IMR-90 (cell line): ENCODE data around the gene KIF16B. TPM values are rescaled to one million over a fixed set of nuclear protein-coding genes. Genes with fewer than 3 reads are reported as not detected.

Experiments used
- ATAC-seq: fragments of 200-7000 bp; cut with Tn5 transposase; 2 replicates; pipeline ENCODE4 v1.9.1; 2020; ENCODE audit warnings: low read depth, mild to moderate bottlenecking, moderate library complexity
- BruUV-seq: library from RNA; stranded (reverse); fragments of 400-500 nt; replicated peaks from 2 replicates; lab custom pipeline; 2021; lab: Mats Ljungman, UMichigan
- CTCF ChIA-PET: fragments of 300-600 bp; formaldehyde crosslinking; extraction: SDS; loops from one replicate; lab custom pipeline; 2021; ENCODE audit warnings: antibody characterized with exemption; lab: Yijun Ruan, JAX
- POLR2A ChIA-PET: fragments of 300-600 bp; sonication (Branson Sonifier 250); formaldehyde crosslinking; loops from one replicate; lab custom pipeline; 2022; ENCODE audit warnings: antibody characterized with exemption; ENCODE audit not compliant: unreplicated experiment; lab: Charles Lee
- DNase-seq: peaks from one replicate; pipeline ENCODE4 v3.0.0; 2013
- H2AFZ ChIP-seq: replicated peaks from 2 replicates; pipeline ENCODE3; 2013; ENCODE audit warnings: low read length, mild to moderate bottlenecking; ENCODE audit not compliant: poor library complexity
- H2AK5ac ChIP-seq: 2 replicates; pipeline ENCODE4 v1.6.1; 2013; ENCODE audit warnings: low read depth, low read length, inconsistent platforms
- H2AK9ac ChIP-seq: replicated peaks from 2 replicates; pipeline ENCODE3; 2013; ENCODE audit warnings: mild to moderate bottlenecking, low read depth, low read length, moderate library complexity; ENCODE audit not compliant: poor library complexity
- H2BK120ac ChIP-seq: 2 replicates; pipeline ENCODE4 v1.6.1; 2013; ENCODE audit warnings: low read depth, low read length, inconsistent platforms
- H2BK15ac ChIP-seq: 3 replicates; pipeline ENCODE4 v1.6.1; 2013; ENCODE audit warnings: low read depth, low read length, inconsistent platforms
- H2BK20ac ChIP-seq: 2 replicates; pipeline ENCODE4 v1.6.1; 2013; ENCODE audit warnings: low read depth, mild to moderate bottlenecking, inconsistent platforms, low read length, moderate library complexity
- H2BK5ac ChIP-seq: 2 replicates; pipeline ENCODE4 v1.6.1; 2013; ENCODE audit warnings: mild to moderate bottlenecking, low read depth, low read length, inconsistent platforms; ENCODE audit not compliant: poor library complexity, severe bottlenecking
- H3K14ac ChIP-seq: replicated peaks from 2 replicates; pipeline ENCODE4 v1.6.1; 2013; ENCODE audit warnings: low read depth, low read length, inconsistent platforms
- H3K18ac ChIP-seq: 2 replicates; pipeline ENCODE4 v1.6.1; 2013; ENCODE audit warnings: low read depth, low read length, control low read depth
- H3K23ac ChIP-seq: 2 replicates; pipeline ENCODE4 v1.6.1; 2013; ENCODE audit warnings: low read depth, low read length, inconsistent platforms
- H3K27ac ChIP-seq: 2 replicates; pipeline ENCODE4 v1.5.1; 2013; ENCODE audit warnings: mild to moderate bottlenecking, control low read depth, low read length; ENCODE audit not compliant: insufficient read depth
- H3K27me3 ChIP-seq: 2 replicates; pipeline ENCODE4 v1.6.1; 2013; ENCODE audit warnings: low read length; ENCODE audit not compliant: control insufficient read depth, insufficient read depth
- H3K36me3 ChIP-seq: 2 replicates; pipeline ENCODE4 v1.6.1; 2013; ENCODE audit warnings: low read length, mixed read lengths; ENCODE audit not compliant: control insufficient read depth, insufficient read depth
- H3K4ac ChIP-seq: 2 replicates; pipeline ENCODE4 v1.6.1; 2013; ENCODE audit warnings: low read depth, low read length, inconsistent platforms
- H3K4me1 ChIP-seq: 2 replicates; pipeline ENCODE4 v1.6.1; 2013; ENCODE audit warnings: low read length, mixed read lengths; ENCODE audit not compliant: control insufficient read depth, insufficient read depth
- H3K4me2 ChIP-seq: 2 replicates; pipeline ENCODE4 v1.6.1; 2013; ENCODE audit warnings: low read depth, mild to moderate bottlenecking, control low read depth, low read length, moderate library complexity
- H3K4me3 ChIP-seq: 2 replicates; pipeline ENCODE4 v1.5.1; 2013; ENCODE audit warnings: low read depth, mild to moderate bottlenecking, control low read depth, low read length, moderate library complexity; ENCODE audit not compliant: insufficient read depth
- H3K56ac ChIP-seq: 2 replicates; pipeline ENCODE4 v1.6.1; 2013; ENCODE audit warnings: low read length, inconsistent platforms; ENCODE audit not compliant: insufficient read depth; ENCODE audit errors: extremely low read depth
- H3K79me1 ChIP-seq, 2 experiments: 2 replicates each; pipeline ENCODE4 v1.6.1; 2013; ENCODE audit warnings: low read length in 2 of 2, inconsistent platforms in 1 of 2, low read depth in 1 of 2
- H3K9ac ChIP-seq: 2 replicates; pipeline ENCODE4 v1.6.1; 2013; ENCODE audit warnings: low read depth, low read length, control low read depth
- H3K9me1 ChIP-seq: 2 replicates; pipeline ENCODE4 v1.6.1; 2013; ENCODE audit warnings: low read length, inconsistent platforms; ENCODE audit not compliant: insufficient read depth
- H3K9me3 ChIP-seq: 2 replicates; pipeline ENCODE4 v1.6.1; 2013; ENCODE audit warnings: low read length; ENCODE audit not compliant: control insufficient read depth, insufficient read depth
- H4K20me1 ChIP-seq: 2 replicates; pipeline ENCODE4 v1.6.1; 2013; ENCODE audit warnings: low read length, inconsistent platforms; ENCODE audit not compliant: insufficient read depth
- H4K5ac ChIP-seq: 2 replicates; pipeline ENCODE4 v1.6.1; 2013; ENCODE audit warnings: mild to moderate bottlenecking, low read depth, low read length, control low read depth
- H4K8ac ChIP-seq, 2 experiments: 2 replicates each; pipeline ENCODE4 v1.6.1; 2013; ENCODE audit warnings: low read depth in 2 of 2, low read length in 2 of 2, control low read depth in 1 of 2, inconsistent platforms in 1 of 2
- H4K91ac ChIP-seq: 2 replicates; pipeline ENCODE4 v1.6.1; 2013; ENCODE audit warnings: low read depth, low read length, inconsistent platforms; ENCODE audit not compliant: insufficient read depth
- BHLHE40 ChIP-seq: fragments of 150-350 bp; IDR thresholded peaks from 2 replicates; pipeline ENCODE4 v1.6.1; 2016; ENCODE audit warnings: mild to moderate bottlenecking, low read depth, low read length
- CEBPB ChIP-seq: IDR thresholded peaks from 2 replicates; pipeline ENCODE4 v1.6.1; 2012; ENCODE audit warnings: low read depth, low read length, improper control_type of control experiment
- CHD1 ChIP-seq: IDR thresholded peaks from 2 replicates; pipeline ENCODE4 v1.6.1; 2012; ENCODE audit warnings: low read depth, low read length, improper control_type of control experiment
- CTCF ChIP-seq: conservative IDR thresholded peaks from 2 replicates; pipeline ENCODE4 v1.5.1; 2012; ENCODE audit warnings: mild to moderate bottlenecking, low read depth, low read length, improper control_type of control experiment
- ELK1 ChIP-seq: fragments of 150-350 bp; IDR thresholded peaks from 2 replicates; pipeline ENCODE4 v1.6.1; 2016; ENCODE audit warnings: low read depth, mild to moderate bottlenecking, low read length, moderate library complexity, borderline replicate concordance
- FOS ChIP-seq: fragments of 150-350 bp; IDR thresholded peaks from 2 replicates; pipeline ENCODE4 v1.6.1; 2016; ENCODE audit warnings: low read depth, low read length
- MAFK ChIP-seq: IDR thresholded peaks from 2 replicates; pipeline ENCODE4 v1.6.1; 2012; ENCODE audit warnings: low read depth, low read length, improper control_type of control experiment
- MAZ ChIP-seq: IDR thresholded peaks from 2 replicates; pipeline ENCODE4 v1.6.1; 2012; ENCODE audit warnings: low read depth, mild to moderate bottlenecking, low read length, improper control_type of control experiment, moderate library complexity, borderline replicate concordance
- MXI1 ChIP-seq: IDR thresholded peaks from 2 replicates; pipeline ENCODE4 v1.6.1; 2012; ENCODE audit warnings: low read depth, mild to moderate bottlenecking, low read length, moderate library complexity, borderline replicate concordance
- NFE2L2 ChIP-seq: fragments of 150-350 bp; IDR thresholded peaks from 2 replicates; pipeline ENCODE4 v1.6.1; 2016; ENCODE audit warnings: low read depth, mild to moderate bottlenecking, low read length
- POLR2A ChIP-seq: IDR thresholded peaks from 2 replicates; pipeline ENCODE4 v1.6.1; 2012; ENCODE audit warnings: mild to moderate bottlenecking, low read depth, low read length
- RAD21 ChIP-seq: IDR thresholded peaks from 2 replicates; pipeline ENCODE4 v1.6.1; 2012; ENCODE audit warnings: low read length, improper control_type of control experiment
- RCOR1 ChIP-seq: IDR thresholded peaks from 2 replicates; pipeline ENCODE4 v1.6.1; 2012; ENCODE audit warnings: mild to moderate bottlenecking, low read length, improper control_type of control experiment; ENCODE audit not compliant: insufficient replicate concordance
- RFX5 ChIP-seq: IDR thresholded peaks from 2 replicates; pipeline ENCODE4 v1.8.0; 2012; ENCODE audit warnings: low read depth, mild to moderate bottlenecking, low read length, moderate library complexity
- SMC3 ChIP-seq: fragments of 150-350 bp; IDR thresholded peaks from 2 replicates; pipeline ENCODE4 v1.6.1; 2016; ENCODE audit warnings: low read depth, mild to moderate bottlenecking, antibody characterized with exemption, low read length, moderate library complexity
- USF2 ChIP-seq: fragments of 150-350 bp; IDR thresholded peaks from 2 replicates; pipeline ENCODE4 v1.6.1; 2017; ENCODE audit warnings: mild to moderate bottlenecking, antibody characterized with exemption, low read length, low read depth
- WGBS, 2 experiments: methylation state at CpG; one replicate each; pipeline versions ENCODE4 v1.1.5 to v1.1.7; 2013; ENCODE audit warnings: missing lambda C conversion rate in 2 of 2; ENCODE audit not compliant: insufficient read length in 1 of 2; ENCODE audit errors: extremely low coverage in 2 of 2; 5-methylcytosine and 5-hydroxymethylcytosine counted together
- dilution Hi-C: fragments of 300-500 bp; cut with HindIII; formaldehyde crosslinking; loops from one replicate; pipeline ENCODE4 v1.14.3; 2018; ENCODE audit warnings: low sequenced_read_pairs; ENCODE audit not compliant: unreplicated experiment
- in situ Hi-C: fragments of 300-500 bp; cut with MboI; formaldehyde crosslinking; loops from 3 replicates; pipeline ENCODE4 v1.14.3; 2019; ENCODE audit warnings: low sequenced_read_pairs, inconsistent platforms, mixed read lengths
- intact Hi-C: fragments of 100-400 bp; cut with micrococcal nuclease; formaldehyde crosslinking; loops from 2 replicates; pipeline ENCODE4 v1.10.0; 2022
- polyA plus RNA-seq, 3 experiments: library from polyadenylated mRNA; depleted of rRNA; stranded (reverse); fragments of >200 nt; gene quantifications; 2 replicates each; pipeline ENCODE4 v1.2.3, GENCODE V29; 2012; ENCODE audit warnings: low replicate concordance in 1 of 3
- total RNA-seq: library from RNA; depleted of rRNA; stranded (reverse); fragments of >200 nt; gene quantifications from 2 replicates; pipeline ENCODE4 v1.2.3, GENCODE V29; 2012

Gene KIF16B
- total and polyA plus RNA-seq, 2 of the 4 experiments (the other 2 are of a cell fraction): 4.7 to 10.0 TPM

- no peak overlapping the region for H2AK5ac ChIP-seq
- H4K5ac ChIP-seq: no peak overlapping the region
- no peaks in the 10 kb centered on the region for H3K9me3 ChIP-seq
- no peak overlapping the region for H2BK5ac ChIP-seq
- ChIA-PET CTCF (no interaction called here), POLR2A (interaction anchor here (1.1 kb wide), 1 partner anchor 9 kb away, joined by 3 read pairs; no protein-coding TSS in a partner anchor)
- peaks cover 6% of the 10 kb centered on the region; the same call in 1 of the 2 replicates for H3K4me1 ChIP-seq
- H2AFZ ChIP-seq: no peak overlapping the region
- no peak overlapping the region for H2BK120ac ChIP-seq
- H3K56ac ChIP-seq: no peak overlapping the region
- no peak overlapping the region for H3K14ac ChIP-seq
- ATAC-seq (no peak), DNase-seq (no peak)
- in situ Hi-C loops: no loop called here
- H3K36me3 ChIP-seq: no peaks in the 10 kb centered on the region
- H3K4ac ChIP-seq: no peak overlapping the region
- no peak overlapping the region for H2AK9ac ChIP-seq
- H4K20me1 ChIP-seq: no peaks in the 10 kb centered on the region
- BruUV-seq: no TSS peak
- no CpG with 5 or more reads among the region's 6 CpGs for WGBS, 2 experiments
- H2BK20ac ChIP-seq: no peak overlapping the region
- no peak overlapping the region for H3K23ac ChIP-seq
- H3K9ac ChIP-seq: no peak overlapping the region
- H3K9me1 ChIP-seq: peaks cover 7% of the 10 kb centered on the region; the same call in 1 of the 2 replicates
- H3K4me3 ChIP-seq: no peak overlapping the region
- H3K27me3 ChIP-seq: no peaks in the 10 kb centered on the region
- no peak overlapping the region for H4K8ac ChIP-seq
- no peak overlapping the region for H2BK15ac ChIP-seq
- peaks cover 7 to 18% of the 10 kb centered on the region in 2 experiments; a peak in 3 of 4 replicates for H3K79me1 ChIP-seq
- no peak overlapping the region for H4K91ac ChIP-seq
- no peak overlapping the region for H3K18ac ChIP-seq
- intact Hi-C loops: no loop called here
- no peak overlapping the region for H3K27ac ChIP-seq
- dilution Hi-C loops: no loop called here
- H3K4me2 ChIP-seq: no peak overlapping the region
- TF ChIP-seq MAFK (no peak), RFX5 (no peak), MXI1 (no peak), POLR2A (no peak), SMC3 (no peak), BHLHE40 (no peak), USF2 (no peak), CTCF (no peak), CEBPB (no peak), FOS (no peak), NFE2L2 (no peak), CHD1 (no peak), RAD21 (no peak), ELK1 (no peak), MAZ (no peak), RCOR1 (no peak)
Observed at GRCh38 chr20:16541226-16541625, 32.0 kb downstream of the KIF16B start.
